ENCODE measurements around the gene SLC7A4.

SLC7A4 gene, protein sequence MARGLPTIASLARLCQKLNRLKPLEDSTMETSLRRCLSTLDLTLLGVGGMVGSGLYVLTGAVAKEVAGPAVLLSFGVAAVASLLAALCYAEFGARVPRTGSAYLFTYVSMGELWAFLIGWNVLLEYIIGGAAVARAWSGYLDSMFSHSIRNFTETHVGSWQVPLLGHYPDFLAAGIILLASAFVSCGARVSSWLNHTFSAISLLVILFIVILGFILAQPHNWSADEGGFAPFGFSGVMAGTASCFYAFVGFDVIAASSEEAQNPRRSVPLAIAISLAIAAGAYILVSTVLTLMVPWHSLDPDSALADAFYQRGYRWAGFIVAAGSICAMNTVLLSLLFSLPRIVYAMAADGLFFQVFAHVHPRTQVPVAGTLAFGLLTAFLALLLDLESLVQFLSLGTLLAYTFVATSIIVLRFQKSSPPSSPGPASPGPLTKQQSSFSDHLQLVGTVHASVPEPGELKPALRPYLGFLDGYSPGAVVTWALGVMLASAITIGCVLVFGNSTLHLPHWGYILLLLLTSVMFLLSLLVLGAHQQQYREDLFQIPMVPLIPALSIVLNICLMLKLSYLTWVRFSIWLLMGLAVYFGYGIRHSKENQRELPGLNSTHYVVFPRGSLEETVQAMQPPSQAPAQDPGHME

GRCh38 chr22:21032037-21032867 is at the start of gene SLC7A4:
TSS of gene SLC7A4 (minus strand) at chr22:21032561. CDS start at chr22:21031812, 749 bp downstream.
- TF ChIP-seq, protein P1, sequence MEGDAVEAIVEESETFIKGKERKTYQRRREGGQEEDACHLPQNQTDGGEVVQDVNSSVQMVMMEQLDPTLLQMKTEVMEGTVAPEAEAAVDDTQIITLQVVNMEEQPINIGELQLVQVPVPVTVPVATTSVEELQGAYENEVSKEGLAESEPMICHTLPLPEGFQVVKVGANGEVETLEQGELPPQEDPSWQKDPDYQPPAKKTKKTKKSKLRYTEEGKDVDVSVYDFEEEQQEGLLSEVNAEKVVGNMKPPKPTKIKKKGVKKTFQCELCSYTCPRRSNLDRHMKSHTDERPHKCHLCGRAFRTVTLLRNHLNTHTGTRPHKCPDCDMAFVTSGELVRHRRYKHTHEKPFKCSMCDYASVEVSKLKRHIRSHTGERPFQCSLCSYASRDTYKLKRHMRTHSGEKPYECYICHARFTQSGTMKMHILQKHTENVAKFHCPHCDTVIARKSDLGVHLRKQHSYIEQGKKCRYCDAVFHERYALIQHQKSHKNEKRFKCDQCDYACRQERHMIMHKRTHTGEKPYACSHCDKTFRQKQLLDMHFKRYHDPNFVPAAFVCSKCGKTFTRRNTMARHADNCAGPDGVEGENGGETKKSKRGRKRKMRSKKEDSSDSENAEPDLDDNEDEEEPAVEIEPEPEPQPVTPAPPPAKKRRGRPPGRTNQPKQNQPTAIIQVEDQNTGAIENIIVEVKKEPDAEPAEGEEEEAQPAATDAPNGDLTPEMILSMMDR (IDR thresholded peaks at IDR 0.05; ENCODE audit: borderline replicate concordance, control extremely low read depth, extremely low read depth, insufficient read depth, missing control alignments): no peak
- in situ Hi-C loops (cut with MboI; ENCODE audit: low sequenced_read_pairs, unreplicated experiment): no loop called here
- DNase-seq (ENCODE audit: low spot score): no peak

GRCh38 chr22:21080435-21081137 is 48.2 kb upstream of the SLC7A4 start:
- TF ChIP-seq, protein P1 (IDR thresholded peaks at IDR 0.05; ENCODE audit: borderline replicate concordance, control extremely low read depth, extremely low read depth, insufficient read depth, missing control alignments): no peak
- no peak for DNase-seq (ENCODE audit: low spot score)
- in situ Hi-C loops (cut with MboI; ENCODE audit: low sequenced_read_pairs, unreplicated experiment): no loop called here

- TF ChIP-seq, protein P1 (IDR thresholded peaks at IDR 0.05; ENCODE audit: borderline replicate concordance, control extremely low read depth, extremely low read depth, insufficient read depth, missing control alignments): no peak
- DNase-seq (ENCODE audit: low spot score): no peak
- in situ Hi-C loops (cut with MboI; ENCODE audit: low sequenced_read_pairs, unreplicated experiment): no loop called here
These were observed 47.1 kb upstream of the SLC7A4 start for GRCh38 chr22:21079493-21079892.

GRCh38 chr22:21078916-21079315 is 46.6 kb upstream of the SLC7A4 start:
- in situ Hi-C loops (cut with MboI; ENCODE audit: low sequenced_read_pairs, unreplicated experiment): no loop called here
- TF ChIP-seq, protein P1 (IDR thresholded peaks at IDR 0.05; ENCODE audit: borderline replicate concordance, control extremely low read depth, extremely low read depth, insufficient read depth, missing control alignments): no peak
- DNase-seq (ENCODE audit: low spot score): no peak

DNA sequence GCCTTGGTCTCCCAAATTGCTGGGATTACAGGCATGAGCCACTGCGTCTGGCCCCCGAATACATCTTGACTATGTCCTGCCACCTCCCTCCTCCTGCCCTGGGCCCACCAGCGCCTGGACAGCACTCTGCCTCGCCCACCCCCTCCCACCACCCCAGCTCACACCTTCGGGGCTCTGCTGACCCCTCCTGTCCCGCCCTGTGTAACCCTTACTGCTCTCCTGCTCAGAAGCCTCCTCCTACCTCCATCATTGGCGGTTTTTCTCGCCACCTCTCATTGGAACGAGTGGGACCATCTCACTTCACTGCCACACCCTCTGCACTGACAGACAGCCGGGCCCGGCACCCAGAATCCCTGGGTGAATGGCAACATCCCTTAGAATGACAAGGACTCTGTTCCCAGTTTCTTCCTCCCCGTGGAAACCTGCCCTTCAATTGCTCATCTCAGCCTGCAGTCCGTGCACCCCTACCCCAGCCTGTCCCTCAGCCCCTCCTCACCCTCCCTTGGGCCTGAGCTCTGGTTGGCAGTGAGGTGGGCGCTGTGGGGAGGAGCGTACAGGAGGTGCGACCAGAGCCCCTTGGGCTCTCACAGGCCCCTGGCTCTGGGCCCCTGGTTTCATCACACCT is 45.6 kb upstream of the SLC7A4 start:
- in situ Hi-C loops (cut with MboI; ENCODE audit: low sequenced_read_pairs, unreplicated experiment): no loop called here
- TF ChIP-seq, protein P1 (IDR thresholded peaks at IDR 0.05; ENCODE audit: borderline replicate concordance, control extremely low read depth, extremely low read depth, insufficient read depth, missing control alignments): no peak
- no peak for DNase-seq (ENCODE audit: low spot score)
